ENCODE data around the gene CCDC3.

- no peak for TF ChIP-seq CTCF (IDR thresholded peaks at IDR 0.05; ENCODE audit: low read length)
- TF ChIP-seq EZH2 (IDR thresholded peaks at IDR 0.05; ENCODE audit: borderline replicate concordance, low read length): no peak
Measured at GRCh38 chr10:12999849-13000248, 1.7 kb downstream of the CCDC3 start.

Measured in OCI-LY1 (cell line).